HG03457 (cell line): Measurements from ENCODE around the gene FABP2.
"Not testable (repeated sequence)": the region's sequence is repeated elsewhere in the genome, so short reads cannot be mapped to it uniquely, and the experiment has no call there.

Source experiments
- ATAC-seq: cut with Tn5 transposase; IDR thresholded peaks from one replicate; pipeline ENCODE4 v1.9.1; 2021; ENCODE audit warnings: moderate number of reproducible peaks; ENCODE audit not compliant: unreplicated experiment

FABP2 gene

DNA sequence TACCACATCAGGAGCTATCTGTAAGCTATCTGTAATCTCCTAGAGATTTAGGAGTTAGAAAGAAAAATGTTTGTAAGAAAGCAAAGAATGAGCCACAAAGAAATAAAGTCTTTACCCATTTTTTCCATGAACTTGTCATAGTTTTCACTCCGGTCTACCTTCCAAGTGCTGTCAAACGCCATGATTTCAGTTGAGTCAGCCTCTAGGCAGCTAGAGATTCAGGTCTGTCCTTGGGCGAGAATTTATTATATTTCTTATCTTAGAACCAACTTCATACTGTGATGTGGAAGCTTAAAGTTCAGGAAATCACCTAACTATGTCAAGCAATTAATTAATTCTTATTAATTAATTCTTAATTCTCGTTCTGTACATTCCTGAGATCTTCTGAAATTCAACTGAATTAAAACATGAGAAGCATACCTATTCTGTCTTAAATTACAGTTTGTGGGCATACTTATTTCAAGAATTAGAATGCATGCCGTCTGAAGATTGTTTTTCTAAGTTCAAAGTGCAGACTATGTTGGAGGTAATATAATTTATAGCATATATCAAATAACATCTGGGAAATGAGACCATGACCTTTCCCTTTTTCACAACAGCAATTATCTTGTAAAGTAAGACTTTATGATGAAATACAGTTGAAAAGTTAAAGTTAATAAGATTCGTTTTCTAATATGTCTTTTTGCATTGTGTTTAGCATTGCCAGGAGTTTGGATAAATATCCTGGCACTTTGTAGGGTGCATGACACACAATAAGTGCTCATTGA is at the start of gene FABP2:
Gene FABP2 (minus strand): TSS at position 218 of the 767 bp plus-strand sequence. CDS start 36 bp downstream, at position 182.
- no peak for ATAC-seq

DNA sequence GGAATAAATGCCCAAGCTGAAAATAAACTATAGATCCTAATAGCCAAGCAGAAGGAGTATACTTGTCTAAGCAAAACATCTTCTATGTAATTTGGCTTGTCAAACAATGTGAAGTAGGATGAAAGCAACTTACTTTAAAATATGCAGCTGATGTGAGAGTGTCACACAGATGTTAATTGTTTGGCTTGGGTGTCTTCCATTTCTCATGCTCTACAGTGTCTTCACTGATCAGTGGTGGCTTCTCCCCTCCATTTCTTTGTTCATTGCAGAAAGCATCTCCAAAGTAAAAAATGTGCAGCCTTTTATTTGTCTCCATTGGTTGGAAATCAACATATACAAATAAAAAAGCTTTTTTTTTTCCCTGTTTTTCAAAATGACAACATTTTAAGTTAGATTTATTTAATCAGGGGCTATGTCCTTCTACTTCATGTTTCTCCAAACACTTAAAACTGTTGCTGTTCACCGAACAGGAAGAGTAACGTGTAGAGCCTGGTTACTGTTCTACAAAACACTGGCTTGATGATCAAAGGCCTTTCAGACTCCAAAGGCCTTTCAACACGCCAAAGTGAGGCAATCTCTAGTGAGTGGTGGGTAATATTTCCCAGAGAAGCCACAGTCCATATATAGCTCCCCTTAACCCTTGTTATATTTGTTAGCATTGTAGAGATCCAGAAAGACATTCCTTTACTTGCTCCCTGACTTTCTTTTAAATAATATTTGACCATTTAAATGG is 49.2 kb upstream of the FABP2 start:
- not testable (repeated sequence) for ATAC-seq

DNA sequence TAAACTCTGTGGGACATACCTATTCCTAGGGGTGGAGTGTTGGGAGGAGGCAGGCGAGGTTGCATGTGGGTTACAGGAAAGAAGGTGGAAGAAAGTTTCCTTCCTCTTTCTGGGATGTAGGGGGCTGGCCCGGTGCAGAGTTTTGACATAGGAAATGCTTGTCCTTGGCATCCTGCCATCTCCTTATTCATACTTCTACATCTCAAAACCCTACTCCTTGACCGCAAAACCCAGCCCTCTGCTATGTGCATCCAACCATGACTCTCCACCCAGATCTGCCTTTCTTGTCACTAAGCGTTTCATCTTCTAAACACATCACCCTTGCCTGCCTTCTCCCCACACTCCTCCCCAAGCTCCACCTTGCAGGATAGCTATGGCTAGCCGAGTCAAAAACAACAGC is 48.5 kb upstream of the FABP2 start:
- peak; percentile 96 for ATAC-seq

DNA sequence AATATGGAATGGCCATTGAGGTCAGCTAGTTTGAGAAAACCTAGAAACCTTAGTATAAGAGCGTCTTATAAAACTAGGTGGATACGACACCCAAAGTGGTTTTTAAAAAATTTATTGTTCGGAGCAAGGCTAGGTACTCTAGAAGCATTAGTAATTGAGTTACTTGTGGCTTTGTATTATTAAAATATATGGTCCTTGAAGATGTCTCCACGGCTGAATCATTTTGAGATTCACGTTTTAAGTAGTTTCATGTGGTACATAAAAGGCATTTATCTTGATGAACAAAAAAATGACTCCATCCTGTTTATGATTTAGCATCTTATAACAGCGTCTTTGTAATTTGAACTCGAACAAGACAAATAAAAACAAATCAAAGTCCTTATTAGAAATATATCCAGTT is 44.9 kb upstream of the FABP2 start:
- ATAC-seq, result not testable (repeated sequence)

DNA sequence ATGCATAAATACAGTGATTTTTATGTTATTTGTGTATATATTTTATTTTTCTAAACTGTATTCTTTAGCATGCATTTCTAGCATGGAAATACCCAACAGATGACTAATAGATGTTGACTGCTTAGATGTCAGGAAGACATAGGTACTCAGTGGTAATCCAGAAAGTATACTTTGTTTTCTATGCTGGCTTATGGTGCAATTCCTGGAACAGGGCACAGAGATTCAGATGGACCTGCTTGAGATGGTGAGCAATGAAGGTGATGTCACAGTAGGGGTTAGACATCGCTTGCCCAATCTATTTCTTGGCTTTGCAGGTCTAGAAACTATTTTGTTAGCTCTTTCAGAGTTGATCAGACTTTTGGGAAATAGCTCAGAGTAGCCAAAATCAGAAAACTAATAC is 42.3 kb upstream of the FABP2 start:
- not testable (repeated sequence) for ATAC-seq

DNA sequence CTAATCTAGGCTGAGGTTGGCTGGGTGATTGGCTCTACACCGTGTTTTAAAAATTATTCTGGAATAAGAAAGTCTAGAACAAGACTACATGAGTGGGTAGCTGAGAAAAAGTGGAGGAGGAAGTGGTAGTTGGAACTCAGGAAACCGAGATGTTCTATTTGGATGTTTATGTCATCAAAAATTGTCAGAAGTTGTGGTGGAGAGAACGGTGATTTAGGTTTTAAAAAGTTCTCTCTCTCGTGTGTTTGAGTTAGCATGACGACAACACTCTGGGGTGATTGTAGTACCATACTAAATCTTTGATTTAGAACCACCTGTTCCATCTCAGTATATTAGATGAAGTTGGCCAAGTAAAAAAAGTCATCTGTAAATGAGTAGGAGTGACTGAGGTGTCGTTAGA is 41.4 kb upstream of the FABP2 start:
- not testable (repeated sequence) for ATAC-seq

DNA sequence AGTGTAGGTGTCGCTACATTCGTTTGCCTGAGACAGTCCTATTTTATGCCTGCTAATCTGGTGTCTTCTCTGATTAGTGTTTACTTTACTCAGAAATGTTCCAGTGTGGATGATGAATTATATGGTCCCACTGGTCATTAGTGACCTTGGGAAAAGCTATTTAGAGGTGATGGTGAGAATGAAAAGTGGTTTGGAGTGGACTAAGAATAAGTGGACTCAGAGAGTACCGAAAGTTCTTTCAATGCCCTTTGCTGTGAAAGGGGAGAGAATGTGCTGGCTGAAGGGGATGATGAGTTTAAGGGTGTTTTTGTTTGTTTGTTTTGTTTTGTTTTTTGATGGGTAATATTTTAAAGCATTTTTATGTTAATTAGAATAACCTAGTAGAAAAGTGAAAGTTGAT is 40.5 kb upstream of the FABP2 start:
- not testable (repeated sequence) for ATAC-seq

DNA sequence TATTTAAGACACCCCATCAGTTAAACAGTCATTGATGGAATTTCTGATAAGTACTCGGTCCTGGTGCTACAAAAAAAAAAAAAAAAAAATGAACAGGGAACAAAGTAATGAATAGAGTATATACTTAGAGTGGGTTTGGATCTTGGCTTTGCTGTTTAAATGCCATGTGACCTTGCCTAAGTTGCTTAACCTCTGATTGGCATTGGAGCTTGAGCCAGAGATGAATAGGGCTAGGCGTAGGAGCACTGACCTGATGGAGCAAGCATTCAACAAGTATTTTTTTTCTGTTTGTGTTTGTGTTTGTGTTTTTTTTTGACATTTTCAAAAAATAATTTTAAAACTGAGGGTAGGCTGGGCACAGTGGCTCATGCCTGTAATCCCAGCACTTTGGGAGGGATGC is 37.9 kb upstream of the FABP2 start:
- not testable (repeated sequence) for ATAC-seq

DNA sequence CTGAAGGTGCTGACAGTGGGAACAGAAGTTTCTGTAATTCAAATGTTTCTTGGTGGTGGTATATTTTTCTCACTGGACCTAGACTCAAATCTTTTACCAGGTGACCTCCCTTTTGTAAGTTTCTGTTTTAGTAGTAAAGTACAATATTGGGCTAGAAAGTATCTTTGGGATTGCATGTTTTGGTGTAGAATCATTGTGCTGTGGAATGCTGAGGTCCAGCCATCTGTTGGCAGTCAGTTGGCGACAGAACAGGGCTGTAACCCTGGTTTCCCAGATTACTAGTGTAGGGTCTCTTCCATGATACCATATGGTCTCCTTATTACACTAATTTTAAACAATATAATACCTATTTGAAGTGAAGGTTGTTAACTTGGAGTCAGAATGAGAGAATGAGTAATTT is 34.9 kb upstream of the FABP2 start:
- ATAC-seq, result not testable (repeated sequence)

DNA sequence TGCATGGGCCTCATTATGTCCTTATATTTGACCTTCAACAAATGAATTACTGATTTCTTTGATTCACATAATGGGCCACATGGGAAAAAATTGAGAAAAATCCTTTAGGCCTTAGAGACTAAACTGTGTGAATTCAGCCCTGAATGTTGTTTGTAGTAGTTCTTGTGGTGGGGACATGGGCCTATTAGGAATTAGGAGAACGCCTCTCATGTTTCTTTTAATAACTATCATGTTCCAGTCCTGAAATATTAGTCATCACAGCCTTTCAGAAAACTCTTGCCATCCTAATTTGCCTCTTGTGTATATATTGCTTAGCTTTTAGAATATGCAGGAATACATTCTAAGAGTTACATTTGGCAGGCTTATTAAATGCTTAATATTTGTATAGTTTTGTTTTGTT is 34.1 kb upstream of the FABP2 start:
- ATAC-seq, result not testable (repeated sequence)

DNA sequence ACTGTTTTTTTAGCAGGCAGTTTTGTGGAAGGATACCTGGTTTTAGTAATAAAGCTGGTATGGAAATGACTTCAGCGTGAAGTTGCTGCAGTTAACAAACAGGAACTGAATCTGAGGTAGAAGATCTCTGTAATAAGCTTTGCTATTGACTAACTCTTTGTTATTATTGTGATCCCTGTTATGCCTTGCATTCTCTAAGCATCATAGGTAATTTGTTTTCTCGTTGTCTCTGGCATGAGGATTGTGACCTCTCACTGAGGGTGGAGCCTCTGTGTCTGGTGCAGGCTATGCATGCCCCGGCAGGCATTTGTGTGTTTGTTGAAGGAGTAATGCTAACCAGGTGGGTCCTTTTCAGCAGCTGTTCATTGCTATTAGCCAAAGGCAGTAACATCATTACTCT is 31.4 kb upstream of the FABP2 start:
- ATAC-seq, result not testable (repeated sequence)

DNA sequence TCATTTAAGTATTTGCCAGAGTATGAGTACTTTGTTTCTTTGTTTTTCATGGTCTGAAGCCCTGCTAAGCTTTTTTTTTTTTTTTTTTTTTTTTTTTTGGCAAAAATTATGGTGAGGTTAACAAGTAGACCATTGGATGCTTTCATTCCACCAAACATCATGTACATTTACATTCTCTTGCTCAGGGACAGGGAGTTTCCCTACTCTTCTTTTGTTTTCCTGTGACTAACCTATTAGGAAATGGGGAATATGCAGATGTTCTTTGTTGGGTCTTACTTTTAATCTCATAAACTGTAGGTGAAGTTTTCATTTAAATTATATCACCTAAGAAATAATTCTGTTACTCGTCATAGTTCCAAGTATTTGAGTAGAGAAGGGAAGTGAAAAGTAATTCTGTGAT is 26.2 kb upstream of the FABP2 start:
- not testable (repeated sequence) for ATAC-seq

DNA sequence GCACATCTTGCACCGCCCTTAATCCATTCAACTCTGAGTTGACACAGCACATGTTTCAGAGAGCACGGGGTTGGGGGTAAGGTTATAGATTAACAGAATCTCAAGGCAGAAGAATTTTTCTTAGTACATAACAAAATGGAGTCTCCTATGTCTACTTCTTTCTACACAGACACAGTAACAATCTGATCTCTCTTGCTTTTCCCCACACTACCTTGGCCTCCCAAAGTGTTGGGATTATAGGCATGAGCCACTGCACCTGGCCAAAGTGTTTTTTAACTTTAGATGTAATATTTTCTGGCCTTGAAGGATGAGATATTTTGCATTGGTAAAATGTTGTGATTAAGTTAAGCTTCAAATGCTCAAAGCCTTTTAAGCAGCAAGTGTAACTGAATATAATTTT is 21.4 kb upstream of the FABP2 start:
- not testable (repeated sequence) for ATAC-seq

DNA sequence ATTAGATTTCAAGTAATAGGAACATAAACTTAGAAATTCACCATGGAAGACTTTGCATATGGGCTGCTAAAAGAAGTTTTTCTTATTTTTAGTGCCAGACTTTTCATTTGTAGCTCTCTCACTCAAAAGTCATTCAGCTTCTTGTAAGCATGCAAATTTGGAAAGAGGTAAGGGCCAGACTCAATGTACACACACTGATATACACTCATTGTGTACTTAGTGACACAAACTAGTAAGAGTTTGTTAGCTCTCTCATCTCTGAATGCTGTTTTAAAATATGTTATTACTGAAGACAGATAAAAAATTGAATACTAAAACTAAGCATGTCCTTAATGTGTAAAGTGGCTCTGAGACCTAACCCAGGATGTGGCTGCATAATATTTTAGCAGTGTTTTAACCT is 18.0 kb upstream of the FABP2 start:
- ATAC-seq, result not testable (repeated sequence)

DNA sequence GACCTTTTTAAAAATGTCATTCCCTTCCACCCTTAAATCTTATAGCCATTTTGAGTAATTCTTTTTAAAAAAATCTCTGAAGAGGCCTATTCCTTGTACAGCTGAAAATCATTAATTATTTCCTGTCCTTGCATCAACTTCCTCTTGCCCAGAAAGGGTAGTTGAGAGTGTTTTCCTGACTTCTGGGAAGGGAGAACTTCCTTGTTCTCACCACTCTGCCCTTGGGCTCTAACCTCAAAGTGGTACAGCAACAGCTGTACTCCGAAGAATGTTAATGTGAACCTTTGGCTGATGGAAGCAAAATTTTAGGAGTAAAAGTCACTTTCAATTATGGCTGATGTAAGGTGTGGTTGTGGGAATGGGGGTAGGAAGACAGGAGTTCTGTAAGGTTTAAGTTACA is 15.1 kb upstream of the FABP2 start:
- ATAC-seq, result no peak

DNA sequence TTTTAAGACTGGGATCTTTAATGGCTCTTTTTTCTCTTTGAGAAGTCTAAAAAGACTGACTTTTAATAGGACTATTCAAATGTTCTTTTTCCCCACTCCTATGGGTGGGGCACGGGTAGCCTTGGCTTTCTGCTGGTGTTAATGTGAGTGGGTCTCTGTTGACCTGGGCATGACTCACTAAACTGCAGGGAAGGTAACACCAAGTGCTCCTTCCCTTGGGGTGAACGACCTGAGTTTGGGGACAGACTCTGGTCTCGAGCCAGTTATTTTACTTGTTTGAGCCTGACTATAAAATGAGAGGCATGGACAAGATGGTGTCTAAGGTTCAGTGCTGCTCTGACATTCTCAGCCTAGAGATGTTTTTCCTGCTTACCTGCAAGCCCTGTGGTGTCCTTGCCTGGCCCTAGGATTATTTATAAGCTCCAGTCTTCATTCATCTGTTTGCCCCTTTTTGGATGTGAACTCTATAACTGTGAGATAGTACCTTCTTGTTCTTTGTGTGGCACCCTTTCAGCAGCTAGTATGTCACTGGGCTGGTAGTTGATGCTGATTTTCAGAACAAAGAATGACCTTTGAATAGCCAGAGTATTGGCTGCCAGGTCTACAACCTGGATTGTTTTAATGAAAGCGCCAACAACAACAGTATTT is 14.5 kb upstream of the FABP2 start:
- ATAC-seq, result not testable (repeated sequence)

DNA sequence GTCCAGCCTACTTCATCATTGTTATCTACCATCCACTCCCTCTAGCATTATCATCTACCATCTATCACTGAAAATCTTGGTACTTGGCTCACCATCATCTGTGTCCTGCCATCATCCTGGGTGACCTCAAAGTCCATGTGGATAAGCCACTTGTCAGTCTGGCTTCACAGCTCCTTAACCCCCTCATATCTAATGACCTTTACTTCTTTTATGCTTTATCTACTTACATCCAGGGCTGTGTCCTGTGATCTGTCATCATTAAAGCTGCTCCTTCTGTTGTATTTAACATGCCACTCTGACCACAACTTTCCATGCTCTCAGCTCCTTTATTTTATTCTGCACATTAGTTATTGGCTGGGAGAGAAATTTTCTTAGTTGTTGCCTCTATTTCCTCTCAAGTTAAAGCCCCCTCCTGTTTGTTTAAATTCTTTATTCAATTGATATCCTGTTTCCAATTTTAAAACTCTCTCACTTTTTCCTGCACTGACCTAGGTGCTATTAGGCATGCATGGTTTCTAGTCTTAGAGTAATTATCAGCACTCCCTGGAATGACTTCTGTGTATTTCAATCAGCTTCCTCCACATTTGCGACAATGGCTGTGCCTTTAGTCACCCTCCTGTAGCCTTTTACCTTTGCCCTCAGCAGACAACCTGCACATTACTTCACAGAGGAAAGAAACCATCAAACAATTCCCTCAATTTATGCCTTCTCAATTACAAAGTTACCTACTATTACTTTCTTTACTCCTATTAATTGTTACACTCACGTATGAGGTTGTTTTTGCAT is 8.1 kb upstream of the FABP2 start:
- ATAC-seq, result no peak

DNA sequence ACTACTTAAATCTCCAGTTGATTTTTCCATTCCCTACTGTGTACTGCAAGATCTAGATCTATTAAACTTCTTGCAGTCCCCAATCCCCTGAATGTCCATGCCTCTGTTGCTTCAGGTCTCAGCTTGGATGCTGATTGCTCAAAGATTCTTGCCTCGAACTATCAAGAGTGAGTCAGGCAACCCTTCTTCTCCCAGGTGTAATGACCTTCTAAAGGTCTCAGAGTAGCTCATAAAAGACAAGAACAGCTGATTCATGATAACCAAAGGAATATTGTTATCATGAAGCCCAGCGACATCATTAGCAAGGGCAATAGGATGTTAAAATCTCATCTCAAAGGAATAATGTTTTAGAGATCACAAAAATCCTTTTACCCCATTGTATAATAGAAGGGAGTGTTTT is 6.8 kb upstream of the FABP2 start:
- ATAC-seq, result no peak

DNA sequence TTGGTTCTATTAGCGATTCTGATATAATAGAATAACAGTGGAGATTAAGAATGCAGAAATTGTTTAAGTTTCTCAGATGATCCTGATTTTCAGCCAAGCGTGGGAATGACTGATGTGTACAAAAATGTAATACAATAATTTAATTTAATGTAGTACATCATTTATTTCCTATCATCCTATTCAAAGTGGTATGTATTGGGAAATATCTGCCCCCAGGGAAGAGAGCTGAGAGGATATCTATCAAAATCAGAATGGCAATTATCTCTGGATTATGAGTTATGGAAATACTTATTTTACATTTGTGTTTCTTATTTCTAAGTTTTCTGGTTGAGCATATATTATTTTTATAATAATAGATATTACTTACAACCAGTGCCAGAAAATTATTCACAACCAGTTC is 3.9 kb downstream of the FABP2 start:
- ATAC-seq, result no peak

DNA sequence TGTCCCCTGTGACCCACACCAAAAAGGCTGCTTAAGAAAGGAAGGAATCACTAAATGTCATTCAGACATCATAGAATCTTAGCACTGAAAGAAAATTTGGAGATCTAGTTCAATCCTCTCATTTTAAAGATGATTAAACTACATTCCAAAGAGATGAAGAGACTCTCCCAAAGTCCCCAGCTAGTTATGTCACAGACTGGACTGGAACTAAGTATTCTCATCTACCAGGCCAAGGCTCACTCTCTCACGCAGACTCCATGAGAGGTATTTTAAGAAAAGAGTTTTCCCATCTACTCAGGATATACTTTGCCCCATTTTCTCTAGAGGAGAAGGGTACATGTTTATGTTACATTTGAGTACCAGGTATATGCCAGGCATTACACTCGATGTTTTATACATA is 6.9 kb downstream of the FABP2 start:
- ATAC-seq, result no peak

DNA sequence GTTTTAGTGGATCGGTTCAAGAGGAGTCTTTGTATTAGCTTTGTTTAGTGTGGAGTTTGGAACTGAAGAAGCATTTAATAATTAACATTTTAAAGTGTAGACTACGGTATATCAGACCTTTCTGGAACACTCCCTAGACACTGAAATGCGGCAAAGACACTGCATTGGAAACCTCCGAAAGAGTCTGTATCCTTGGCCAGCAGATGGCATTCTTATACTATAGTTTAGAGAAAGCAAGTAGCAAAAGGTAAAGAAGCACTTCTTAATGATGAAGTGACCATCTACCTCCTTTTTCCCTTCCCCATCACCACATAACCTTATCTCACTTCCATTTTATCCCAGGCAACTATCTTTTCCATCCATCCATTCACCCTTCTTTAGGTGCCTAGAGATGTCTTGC is 7.6 kb downstream of the FABP2 start:
- ATAC-seq, result no peak
